Measurements from ENCODE around the gene BACH1.
A peak's percentile ranks its signal among the peaks of the same experiment; 100 is the strongest.

The BACH1 gene

GRCh38 chr21:29365661-29366265 is 67.0 kb downstream of the BACH1 start:
- no peak overlapping the region for H3K4me3 Mint-ChIP-seq
- H3K9me3 Mint-ChIP-seq = no peaks in the 10 kb centered on the region
- ATAC-seq = no peak
- H3K4me1 Mint-ChIP-seq = no peaks in the 10 kb centered on the region
- no peaks in the 10 kb centered on the region for H3K27me3 Mint-ChIP-seq
- H3K27ac Mint-ChIP-seq = no peak overlapping the region
- peaks cover 75% of the 10 kb centered on the region for H3K36me3 Mint-ChIP-seq

GRCh38 chr21:29366532-29366931 is 67.8 kb downstream of the BACH1 start:
- H3K36me3 Mint-ChIP-seq = peaks cover 68% of the 10 kb centered on the region
- H3K4me1 Mint-ChIP-seq = no peaks in the 10 kb centered on the region
- no peaks in the 10 kb centered on the region for H3K9me3 Mint-ChIP-seq
- no peak overlapping the region for H3K27ac Mint-ChIP-seq
- H3K4me3 Mint-ChIP-seq = no peak overlapping the region
- no peaks in the 10 kb centered on the region for H3K27me3 Mint-ChIP-seq
- ATAC-seq = no peak

- H3K4me3 Mint-ChIP-seq = no peak overlapping the region
- H3K9me3 Mint-ChIP-seq = no peaks in the 10 kb centered on the region
- ATAC-seq = no peak
- peaks cover 61% of the 10 kb centered on the region for H3K36me3 Mint-ChIP-seq
- H3K27me3 Mint-ChIP-seq = no peaks in the 10 kb centered on the region
- no peak overlapping the region for H3K27ac Mint-ChIP-seq
- peaks cover 4% of the 10 kb centered on the region for H3K4me1 Mint-ChIP-seq
Measured at GRCh38 chr21:29367335-29367734, 68.6 kb downstream of the BACH1 start.

GRCh38 chr21:29368906-29369305 is 70.2 kb downstream of the BACH1 start:
- Mint-ChIP-seq H3K27me3 (no peaks in the 10 kb centered on the region), H3K4me1 (peaks cover 8% of the 10 kb centered on the region), H3K4me3 (no peak overlapping the region)

GRCh38 chr21:29371464-29371863 is 72.7 kb downstream of the BACH1 start:
- Mint-ChIP-seq H3K9me3 (no peaks in the 10 kb centered on the region), H3K4me3 (no peak overlapping the region), H3K36me3 (peaks cover 36% of the 10 kb centered on the region), H3K27ac (peak overlapping the region; percentile 12), H3K27me3 (no peaks in the 10 kb centered on the region), H3K4me1 (peaks cover 12% of the 10 kb centered on the region)
- no peak for ATAC-seq

More at GRCh38 chr21:29368906-29369305, 70.2 kb downstream of the BACH1 start:
- ATAC-seq = no peak
- no peaks in the 10 kb centered on the region for H3K9me3 Mint-ChIP-seq
- peaks cover 52% of the 10 kb centered on the region for H3K36me3 Mint-ChIP-seq
- H3K27ac Mint-ChIP-seq = no peak overlapping the region

- H3K4me3 Mint-ChIP-seq = no peak overlapping the region
- H3K4me1 Mint-ChIP-seq = peaks cover 18% of the 10 kb centered on the region
- peak; percentile 84 for ATAC-seq
- H3K36me3 Mint-ChIP-seq = peaks cover 28% of the 10 kb centered on the region
- H3K27ac Mint-ChIP-seq = peak overlapping the region; percentile 27
- H3K27me3 Mint-ChIP-seq = no peaks in the 10 kb centered on the region
- no peaks in the 10 kb centered on the region for H3K9me3 Mint-ChIP-seq
Measured at GRCh38 chr21:29372063-29372802, 73.5 kb downstream of the BACH1 start.

GRCh38 chr21:29374481-29374880 is 75.8 kb downstream of the BACH1 start:
- no peaks in the 10 kb centered on the region for H3K27me3 Mint-ChIP-seq
- H3K9me3 Mint-ChIP-seq = no peaks in the 10 kb centered on the region
- peaks cover 18% of the 10 kb centered on the region for H3K4me1 Mint-ChIP-seq
- peaks cover 28% of the 10 kb centered on the region for H3K36me3 Mint-ChIP-seq
- H3K4me3 Mint-ChIP-seq = no peak overlapping the region
- ATAC-seq = no peak
- no peak overlapping the region for H3K27ac Mint-ChIP-seq

- Mint-ChIP-seq H3K27ac (no peak overlapping the region), H3K4me1 (peaks cover 18% of the 10 kb centered on the region), H3K36me3 (peaks cover 24% of the 10 kb centered on the region), H3K9me3 (no peaks in the 10 kb centered on the region), H3K4me3 (no peak overlapping the region), H3K27me3 (no peaks in the 10 kb centered on the region)
- ATAC-seq = peak; percentile 78
Measured at GRCh38 chr21:29376556-29376955, 77.8 kb downstream of the BACH1 start.

GRCh38 chr21:29377266-29377665 is 78.5 kb downstream of the BACH1 start:
- no peaks in the 10 kb centered on the region for H3K27me3 Mint-ChIP-seq
- H3K4me1 Mint-ChIP-seq = peaks cover 15% of the 10 kb centered on the region
- no peaks in the 10 kb centered on the region for H3K9me3 Mint-ChIP-seq
- ATAC-seq = no peak
- H3K27ac Mint-ChIP-seq = no peak overlapping the region
- H3K4me3 Mint-ChIP-seq = no peak overlapping the region
- H3K36me3 Mint-ChIP-seq = peaks cover 28% of the 10 kb centered on the region

GRCh38 chr21:29378832-29379231 is 80.1 kb downstream of the BACH1 start:
- ATAC-seq = no peak
- Mint-ChIP-seq H3K4me3 (no peak overlapping the region), H3K36me3 (peaks cover 27% of the 10 kb centered on the region), H3K27me3 (no peaks in the 10 kb centered on the region), H3K4me1 (peaks cover 10% of the 10 kb centered on the region), H3K27ac (no peak overlapping the region), H3K9me3 (no peaks in the 10 kb centered on the region)

GRCh38 chr21:29379517-29380054 is 80.9 kb downstream of the BACH1 start:
- no peak for ATAC-seq
- H3K36me3 Mint-ChIP-seq = peaks cover 26% of the 10 kb centered on the region
- no peaks in the 10 kb centered on the region for H3K9me3 Mint-ChIP-seq
- no peak overlapping the region for H3K4me3 Mint-ChIP-seq
- no peaks in the 10 kb centered on the region for H3K27me3 Mint-ChIP-seq
- H3K4me1 Mint-ChIP-seq = peaks cover 10% of the 10 kb centered on the region
- no peak overlapping the region for H3K27ac Mint-ChIP-seq

GRCh38 chr21:29382030-29382654 is 83.4 kb downstream of the BACH1 start:
- H3K27ac Mint-ChIP-seq = no peak overlapping the region
- H3K4me3 Mint-ChIP-seq = no peak overlapping the region
- no peaks in the 10 kb centered on the region for H3K27me3 Mint-ChIP-seq
- no peaks in the 10 kb centered on the region for H3K4me1 Mint-ChIP-seq
- ATAC-seq = no peak
- H3K9me3 Mint-ChIP-seq = no peaks in the 10 kb centered on the region
- H3K36me3 Mint-ChIP-seq = peaks cover 26% of the 10 kb centered on the region

GRCh38 chr21:29384683-29385359 is 86.1 kb downstream of the BACH1 start:
- H3K4me3 Mint-ChIP-seq = no peak overlapping the region
- H3K4me1 Mint-ChIP-seq = no peaks in the 10 kb centered on the region
- ATAC-seq = no peak

GRCh38 chr21:29385934-29386520 is 87.3 kb downstream of the BACH1 start:
- Mint-ChIP-seq H3K4me3 (no peak overlapping the region), H3K27ac (no peak overlapping the region), H3K4me1 (no peaks in the 10 kb centered on the region), H3K36me3 (peaks cover 11% of the 10 kb centered on the region), H3K27me3 (no peaks in the 10 kb centered on the region), H3K9me3 (no peaks in the 10 kb centered on the region)
- ATAC-seq = no peak

More at GRCh38 chr21:29384683-29385359, 86.1 kb downstream of the BACH1 start:
- Mint-ChIP-seq H3K27ac (no peak overlapping the region), H3K36me3 (peaks cover 11% of the 10 kb centered on the region), H3K9me3 (no peaks in the 10 kb centered on the region), H3K27me3 (no peaks in the 10 kb centered on the region)

GRCh38 chr21:29386803-29387202 is 88.1 kb downstream of the BACH1 start:
- ATAC-seq = no peak
- no peak overlapping the region for H3K27ac Mint-ChIP-seq
- H3K27me3 Mint-ChIP-seq = no peaks in the 10 kb centered on the region
- H3K36me3 Mint-ChIP-seq = peaks cover 12% of the 10 kb centered on the region
- H3K4me1 Mint-ChIP-seq = peaks cover 2% of the 10 kb centered on the region
- no peaks in the 10 kb centered on the region for H3K9me3 Mint-ChIP-seq
- H3K4me3 Mint-ChIP-seq = no peak overlapping the region

All from stimulated activated memory B cell treated with anti-CD40 and anti-IgM and Interleukin-4, amounts not matched to agents 10 μg/mL and 1 μg/mL and 100 μg/mL, for 72 hours (primary cell).